Hepatocyte (in vitro differentiated cells): ENCODE results near the gene FAM90A1.
"Not testable (repeated sequence)": the region's sequence is repeated elsewhere in the genome, so short reads cannot be mapped to it uniquely, and the experiment has no call there.

ENCODE experiments used
- CTCF ChIP-seq: fragments of 200-600 bp; sonication (generic); IDR thresholded peaks from 2 replicates; pipeline ENCODE4 v1.5.1; 2016; ENCODE audit warnings: antibody characterized with exemption, mild to moderate bottlenecking; ENCODE audit not compliant: poor library complexity
- EZH2 ChIP-seq: fragments of 200-600 bp; sonication (generic); IDR thresholded peaks from 2 replicates; pipeline ENCODE4 v1.6.1; 2016; ENCODE audit warnings: antibody characterized with exemption, mild to moderate bottlenecking, borderline replicate concordance
- EZH2phosphoT487 ChIP-seq: fragments of 200-600 bp; sonication (generic); IDR thresholded peaks from one replicate; pipeline ENCODE4 v1.6.1; 2018; ENCODE audit warnings: antibody characterized with exemption, mild to moderate bottlenecking, low read depth, moderate library complexity; ENCODE audit not compliant: unreplicated experiment, severe bottlenecking

- not testable (repeated sequence) for TF ChIP-seq CTCF, EZH2, EZH2phosphoT487
These were observed 27.3 kb upstream of the FAM90A1 start for GRCh38 chr12:8254705-8255104.
